Muscle of leg (tissue), 11 donors: Measurements from ENCODE around the gene PPP1CA. TPM values are rescaled to one million over a fixed set of nuclear protein-coding genes. Genes with fewer than 3 reads are reported as not detected.
A peak's percentile ranks its signal among the peaks of the same experiment; 100 is the strongest.

Experiments used
- DNase-seq: peaks from one replicate; pipeline ENCODE4 v3.0.0; 2013
- H3K27ac ChIP-seq: one replicate; pipeline ENCODE4 v1.5.1; 2013; ENCODE audit warnings: mild to moderate bottlenecking, low read length, control low read depth
- H3K27me3 ChIP-seq: one replicate; pipeline ENCODE4 v1.6.1; 2013; ENCODE audit warnings: low read length; ENCODE audit not compliant: control insufficient read depth, insufficient read depth
- H3K36me3 ChIP-seq: one replicate; pipeline ENCODE4 v1.6.1; 2013; ENCODE audit warnings: low read length; ENCODE audit not compliant: control insufficient read depth, insufficient read depth
- H3K4me1 ChIP-seq: one replicate; pipeline ENCODE4 v1.6.1; 2013; ENCODE audit warnings: low read length; ENCODE audit not compliant: control insufficient read depth, insufficient read depth
- H3K4me3 ChIP-seq: one replicate; pipeline ENCODE4 v1.5.1; 2013; ENCODE audit warnings: low read length, control low read depth
- H3K9me3 ChIP-seq: replicated peaks from 2 replicates; pipeline ENCODE4 v1.6.1; 2013; ENCODE audit warnings: low read depth, low read length; ENCODE audit not compliant: control insufficient read depth
- whole genome bisulfite sequencing: methylation state at CpG from one replicate; pipeline ENCODE4 v1.1.5; 2013; ENCODE audit warnings: missing lambda C conversion rate; ENCODE audit not compliant: insufficient coverage; 5-methylcytosine and 5-hydroxymethylcytosine counted together
- polyA plus RNA-seq, 8 donors: library from polyadenylated mRNA; unstranded; fragments of 120-200 nt; gene quantifications; one replicate each; pipeline versions ENCODE4 v1.2.1 to v1.2.3, GENCODE V29; 2013; ENCODE audit warnings: inconsistent platforms in 1 of 8, low replicate concordance in 1 of 8; ENCODE audit not compliant: insufficient read length in 8 of 8, insufficient read depth in 1 of 8
- total RNA-seq: library from RNA; stranded (reverse); fragments of 120-200 nt; gene quantifications from one replicate; pipeline ENCODE4 v1.2.4, GENCODE V29; 2013

Gene PPP1CA
- total and polyA plus RNA-seq, 9 donors = 127 to 150 (median 141) TPM

DNA sequence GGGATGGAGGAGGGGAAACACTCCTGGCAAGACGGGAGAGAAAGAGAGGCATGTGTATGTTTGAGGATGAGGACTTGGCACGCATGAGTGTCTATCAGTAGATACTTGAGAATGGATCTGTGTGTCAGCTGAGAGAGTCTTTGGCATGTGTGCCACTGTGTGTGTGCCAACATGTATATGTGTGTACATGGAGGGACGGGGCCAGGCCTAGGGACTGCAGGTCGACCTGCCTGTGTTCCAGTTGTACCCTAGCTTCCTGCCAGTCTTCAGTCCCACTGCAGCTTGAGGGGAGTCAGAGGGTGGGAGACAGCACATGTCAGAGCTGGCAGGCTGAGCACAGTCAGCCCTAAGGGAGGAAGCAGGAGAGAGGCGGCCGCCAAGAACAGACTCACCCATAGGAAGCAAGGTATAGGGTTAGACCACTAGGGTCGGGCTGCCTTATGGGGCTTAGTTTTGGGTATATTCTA lies 33.9 kb downstream of the PPP1CA start:
- Histone ChIP-seq H3K27me3 (peaks cover 12% of the 10 kb centered on the region), H3K36me3 (peaks cover 6% of the 10 kb centered on the region), H3K4me1 (peaks cover 65% of the 10 kb centered on the region), H3K9me3 (no peaks in the 10 kb centered on the region), H3K27ac (peak overlapping the region; percentile 67), H3K4me3 (no peak overlapping the region)
- 43% methylated on average over 7 of the region's 7 CpGs for WGBS
- DNase-seq = no peak

GRCh38 chr11:67366961-67367760 lies 34.5 kb downstream of the PPP1CA start:
- H3K4me1 ChIP-seq = peaks cover 63% of the 10 kb centered on the region
- WGBS = 39% methylated on average over 17 of the region's 25 CpGs

DNA sequence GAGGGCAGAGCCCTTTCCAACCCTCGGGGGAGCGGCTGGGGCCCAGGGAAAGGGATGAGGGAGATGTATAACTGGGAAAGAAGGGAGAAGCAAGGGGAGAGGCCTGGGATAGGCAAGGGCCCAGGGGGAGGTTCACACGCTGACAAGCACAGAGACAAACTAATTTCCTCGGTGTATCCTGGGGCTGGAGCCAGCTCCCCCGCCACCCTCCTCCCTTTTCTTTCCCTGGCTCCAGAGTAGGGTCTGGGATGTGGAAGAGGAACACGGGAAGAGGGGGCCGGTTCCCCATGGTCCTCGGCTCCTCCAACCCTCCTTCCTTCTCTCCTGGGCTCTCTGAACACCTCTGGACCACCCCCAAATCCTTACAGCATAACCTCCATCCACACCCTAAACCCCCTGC lies 35.1 kb downstream of the PPP1CA start:
- peak; percentile 87 for DNase-seq
- H3K27ac ChIP-seq = peak overlapping the region; percentile 67
- H3K4me3 ChIP-seq = no peak overlapping the region
- H3K36me3 ChIP-seq = peaks cover 6% of the 10 kb centered on the region
- 35% methylated on average over 2 of the region's 8 CpGs for WGBS
- H3K27me3 ChIP-seq = peaks cover 7% of the 10 kb centered on the region
- H3K4me1 ChIP-seq = peaks cover 57% of the 10 kb centered on the region
- no peaks in the 10 kb centered on the region for H3K9me3 ChIP-seq

More at GRCh38 chr11:67366961-67367760, 34.5 kb downstream of the PPP1CA start:
- H3K36me3 ChIP-seq = peaks cover 6% of the 10 kb centered on the region
- peak overlapping the region; percentile 67 for H3K27ac ChIP-seq
- peak; percentile 69 for DNase-seq
- peaks cover 11% of the 10 kb centered on the region for H3K27me3 ChIP-seq
- no peak overlapping the region for H3K4me3 ChIP-seq
- H3K9me3 ChIP-seq = no peaks in the 10 kb centered on the region

GRCh38 chr11:67365736-67366444 lies 35.8 kb downstream of the PPP1CA start:
- Histone ChIP-seq H3K27ac (peak overlapping the region; percentile 67), H3K4me1 (peaks cover 50% of the 10 kb centered on the region)
- peak; percentile 51 for DNase-seq

DNA sequence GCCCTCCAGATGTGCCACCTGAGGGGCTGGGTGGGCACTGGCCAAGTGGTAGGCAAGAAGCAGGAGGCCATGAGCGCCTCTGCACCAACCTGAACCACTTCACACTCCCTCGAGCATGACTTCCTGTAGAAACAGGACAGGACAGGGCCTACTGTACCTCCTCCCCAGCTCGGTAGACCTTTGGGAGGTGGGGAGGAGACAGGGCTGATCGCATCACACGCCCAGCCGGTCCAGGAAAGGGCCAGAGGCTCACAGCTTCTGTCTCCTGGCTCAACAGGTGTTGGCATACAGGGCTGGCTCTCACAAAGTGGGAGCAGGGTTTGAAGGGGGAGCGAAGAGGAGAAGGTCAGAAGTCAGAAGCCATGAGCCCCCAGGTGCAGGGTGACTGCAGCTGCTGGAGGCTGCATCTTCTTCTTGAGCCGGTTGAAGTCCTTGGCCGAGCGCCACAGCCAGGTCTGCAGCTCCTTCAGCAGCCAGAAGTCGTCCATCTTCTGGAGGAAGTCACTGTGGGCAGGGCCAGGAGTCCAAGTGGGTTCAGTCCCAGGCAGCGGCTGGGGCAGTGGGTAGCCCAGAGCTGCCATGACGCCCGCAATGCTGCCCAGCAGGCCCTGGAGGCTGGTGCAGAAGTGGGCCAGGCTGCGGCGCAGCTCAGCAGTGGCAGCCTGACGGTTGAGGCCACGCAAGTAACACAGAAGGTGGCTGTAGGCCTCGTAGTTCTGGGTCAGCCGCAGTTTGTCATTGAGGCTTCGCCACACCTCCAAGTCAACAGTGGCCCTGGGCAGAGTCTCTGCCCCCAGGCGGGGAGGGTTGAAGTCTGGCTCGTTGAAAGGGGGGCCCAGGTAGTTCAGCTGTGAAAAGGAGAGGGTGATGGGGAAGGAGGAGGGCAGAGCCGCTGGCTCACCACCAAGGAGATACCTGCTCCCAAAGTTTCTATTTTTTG lies 36.6 kb downstream of the PPP1CA start:
- H3K4me3 ChIP-seq = no peak overlapping the region
- H3K9me3 ChIP-seq = no peaks in the 10 kb centered on the region
- no peak overlapping the region for H3K27ac ChIP-seq
- DNase-seq = no peak
- WGBS = 79% methylated on average over 19 of the region's 24 CpGs
- H3K4me1 ChIP-seq = peaks cover 43% of the 10 kb centered on the region
- peaks cover 6% of the 10 kb centered on the region for H3K27me3 ChIP-seq
- H3K36me3 ChIP-seq = peaks cover 6% of the 10 kb centered on the region

More at GRCh38 chr11:67365736-67366444, 35.8 kb downstream of the PPP1CA start:
- peaks cover 7% of the 10 kb centered on the region for H3K27me3 ChIP-seq
- H3K9me3 ChIP-seq = no peaks in the 10 kb centered on the region
- H3K4me3 ChIP-seq = no peak overlapping the region
- peaks cover 6% of the 10 kb centered on the region for H3K36me3 ChIP-seq
- 37% methylated on average over 14 of the region's 14 CpGs for WGBS

- no peak for DNase-seq
- no peak overlapping the region for H3K4me3 ChIP-seq
- peaks cover 2% of the 10 kb centered on the region for H3K27me3 ChIP-seq
- 96% methylated on average over 3 of the region's 3 CpGs for WGBS
- H3K4me1 ChIP-seq = peaks cover 39% of the 10 kb centered on the region
- no peak overlapping the region for H3K27ac ChIP-seq
- peaks cover 6% of the 10 kb centered on the region for H3K36me3 ChIP-seq
- no peaks in the 10 kb centered on the region for H3K9me3 ChIP-seq
These were observed 37.5 kb downstream of the PPP1CA start for GRCh38 chr11:67364169-67364568.

GRCh38 chr11:67357831-67358670 lies 43.6 kb downstream of the PPP1CA start:
- Histone ChIP-seq H3K4me1 (peaks cover 49% of the 10 kb centered on the region), H3K9me3 (no peaks in the 10 kb centered on the region), H3K27ac (no peak overlapping the region), H3K27me3 (no peaks in the 10 kb centered on the region), H3K36me3 (no peaks in the 10 kb centered on the region), H3K4me3 (no peak overlapping the region)
- no peak for DNase-seq
- WGBS = 71% methylated on average over 9 of the region's 12 CpGs

DNA sequence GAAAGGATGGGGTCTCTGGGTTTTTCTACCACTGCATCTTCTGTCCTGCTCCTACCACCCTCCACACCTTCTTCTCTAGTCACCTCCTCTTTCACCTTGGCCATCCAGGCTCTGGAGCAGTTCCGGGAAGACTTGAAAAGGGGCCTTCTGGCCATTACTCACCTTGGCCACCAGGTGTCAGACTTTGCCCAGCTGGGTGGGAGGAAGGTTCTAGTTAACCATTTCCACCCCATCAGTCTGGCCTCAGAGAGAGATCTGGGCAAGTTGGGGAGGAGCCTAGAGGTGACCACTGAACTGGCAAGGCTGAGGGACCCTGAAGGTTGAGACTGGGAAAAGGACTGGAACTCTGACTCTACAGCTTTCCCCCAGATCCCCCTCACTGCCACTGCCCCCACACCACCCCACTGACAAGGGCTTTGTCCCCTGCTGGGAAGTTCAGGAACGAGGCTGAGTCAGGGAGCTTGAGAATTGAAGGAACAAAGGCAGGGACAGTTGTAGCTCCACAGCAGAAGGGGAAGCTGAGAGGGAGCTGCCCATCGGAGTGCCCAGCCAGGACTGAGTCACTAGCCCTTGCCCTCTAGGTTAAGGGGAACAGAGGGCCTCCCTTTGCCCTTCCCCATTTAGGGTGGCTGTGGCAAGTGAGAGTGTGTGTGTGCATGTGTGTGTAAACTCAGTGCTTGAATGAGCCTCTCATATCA lies 44.6 kb downstream of the PPP1CA start:
- 13% methylated on average over 1 of the region's 3 CpGs for WGBS
- Histone ChIP-seq H3K9me3 (no peaks in the 10 kb centered on the region), H3K4me3 (no peak overlapping the region), H3K27ac (no peak overlapping the region), H3K27me3 (no peaks in the 10 kb centered on the region), H3K4me1 (peaks cover 57% of the 10 kb centered on the region), H3K36me3 (no peaks in the 10 kb centered on the region)
- peak; percentile 80 for DNase-seq
